Measurements from ENCODE around the gene UQCR11.

UQCR11 gene

GRCh38 chr19:1566392-1567115, 38.7 kb downstream of the UQCR11 start:
- Histone ChIP-seq H2AFZ (ENCODE audit: low read length) (no peak overlapping the region), H3F3A (ENCODE audit: insufficient read depth, low read length) (0 out of 2 replicates have a peak, but pooled peaks cover 2% of the 10 kb centered on the region), H3K4me2 (ENCODE audit: low read depth, low read length) (0 out of 2 replicates have a peak overlapping the region, but pooled peaks have one; percentile 29), H3K27me3 (replicated peaks; ENCODE audit: insufficient read depth, low read length) (peaks cover 31% of the 10 kb centered on the region), H3K27ac (ENCODE audit: low read length) (no peak overlapping the region), H3K9me2 (replicated peaks; ENCODE audit: insufficient read depth, low read length) (no peaks in the 10 kb centered on the region), H4K20me1 (ENCODE audit: insufficient read depth, low read length) (peaks cover 4% of the 10 kb centered on the region; the same call in 1 of the 2 replicates), H3K9me3 (replicated peaks; ENCODE audit: insufficient read depth, low read length) (no peaks in the 10 kb centered on the region), H3K9ac (ENCODE audit: low read length) (no peak overlapping the region), H3K4me1 (ENCODE audit: low read length) (peaks cover 5% of the 10 kb centered on the region), H3K36me3 (replicated peaks; ENCODE audit: insufficient read depth, low read length) (no peaks in the 10 kb centered on the region), H3K79me2 (ENCODE audit: low read length) (peaks cover 19% of the 10 kb centered on the region), H3K4me3 (ENCODE audit: low read length) (no peak overlapping the region)
- DNase-seq, result no peak
- TF ChIP-seq CTCF (IDR thresholded peaks at IDR 0.05; ENCODE audit: low read length) (no peak), EZH2phosphoT487 (IDR thresholded peaks at IDR 0.05; ENCODE audit: low read length) (no peak), EZH2 (optimal IDR thresholded peaks at IDR 0.05; ENCODE audit: low read depth, low read length) (no peak)

- H3K36me3 ChIP-seq (replicated peaks; ENCODE audit: insufficient read depth, low read length), result no peaks in the 10 kb centered on the region
- H3K27me3 ChIP-seq (replicated peaks; ENCODE audit: insufficient read depth, low read length), result no peaks in the 10 kb centered on the region
- H3K4me2 ChIP-seq (ENCODE audit: low read depth, low read length), result no peak overlapping the region
- H4K20me1 ChIP-seq (ENCODE audit: insufficient read depth, low read length), result peaks cover 4% of the 10 kb centered on the region; the same call in 1 of the 2 replicates
- no peak overlapping the region for H2AFZ ChIP-seq (ENCODE audit: low read length)
- H3K9me2 ChIP-seq (replicated peaks; ENCODE audit: insufficient read depth, low read length), result no peaks in the 10 kb centered on the region
- H3K79me2 ChIP-seq (ENCODE audit: low read length), result peaks cover 23% of the 10 kb centered on the region
- 0 out of 2 replicates have a peak, but pooled peaks cover 2% of the 10 kb centered on the region for H3F3A ChIP-seq (ENCODE audit: insufficient read depth, low read length)
- no peaks in the 10 kb centered on the region for H3K9me3 ChIP-seq (replicated peaks; ENCODE audit: insufficient read depth, low read length)
- TF ChIP-seq CTCF (IDR thresholded peaks at IDR 0.05; ENCODE audit: low read length) (no peak), EZH2 (optimal IDR thresholded peaks at IDR 0.05; ENCODE audit: low read depth, low read length) (no peak), EZH2phosphoT487 (IDR thresholded peaks at IDR 0.05; ENCODE audit: low read length) (no peak)
- H3K4me1 ChIP-seq (ENCODE audit: low read length), result no peaks in the 10 kb centered on the region
- DNase-seq, result no peak
- H3K9ac ChIP-seq (ENCODE audit: low read length), result no peak overlapping the region
- H3K27ac ChIP-seq (ENCODE audit: low read length), result no peak overlapping the region
- H3K4me3 ChIP-seq (ENCODE audit: low read length), result no peak overlapping the region
Measured at GRCh38 chr19:1563251-1563650, 42.0 kb downstream of the UQCR11 start.

GRCh38 chr19:1561236-1561842, 43.9 kb downstream of the UQCR11 start:
- no peak overlapping the region for H3K4me2 ChIP-seq (ENCODE audit: low read depth, low read length)
- no peaks in the 10 kb centered on the region for H3K9me3 ChIP-seq (replicated peaks; ENCODE audit: insufficient read depth, low read length)
- 0 out of 2 replicates have a peak, but pooled peaks cover 2% of the 10 kb centered on the region for H3F3A ChIP-seq (ENCODE audit: insufficient read depth, low read length)
- H3K9me2 ChIP-seq (replicated peaks; ENCODE audit: insufficient read depth, low read length), result no peaks in the 10 kb centered on the region
- peaks cover 4% of the 10 kb centered on the region; the same call in 1 of the 2 replicates for H4K20me1 ChIP-seq (ENCODE audit: insufficient read depth, low read length)
- TF ChIP-seq EZH2phosphoT487 (IDR thresholded peaks at IDR 0.05; ENCODE audit: low read length) (no peak), EZH2 (optimal IDR thresholded peaks at IDR 0.05; ENCODE audit: low read depth, low read length) (no peak), CTCF (IDR thresholded peaks at IDR 0.05; ENCODE audit: low read length) (no peak)
- no peak overlapping the region for H3K27ac ChIP-seq (ENCODE audit: low read length)
- DNase-seq, result no peak
- H3K27me3 ChIP-seq (replicated peaks; ENCODE audit: insufficient read depth, low read length), result no peaks in the 10 kb centered on the region
- no peaks in the 10 kb centered on the region for H3K36me3 ChIP-seq (replicated peaks; ENCODE audit: insufficient read depth, low read length)
- H3K79me2 ChIP-seq (ENCODE audit: low read length), result peaks cover 20% of the 10 kb centered on the region
- H3K4me1 ChIP-seq (ENCODE audit: low read length), result no peaks in the 10 kb centered on the region
- H3K9ac ChIP-seq (ENCODE audit: low read length), result no peak overlapping the region
- H2AFZ ChIP-seq (ENCODE audit: low read length), result no peak overlapping the region
- H3K4me3 ChIP-seq (ENCODE audit: low read length), result no peak overlapping the region

All from MM.1S (cell line).